ENCODE data around the gene TIE1. TPM values are rescaled to one million over a fixed set of nuclear protein-coding genes. Genes with fewer than 3 reads are reported as not detected.

Gene TIE1
- total and polyA plus RNA-seq, 2 donors (not counting 3 experiments of a cell fraction or from before 2014, with no cell fraction given), result 531 to 620 TPM

DNA sequence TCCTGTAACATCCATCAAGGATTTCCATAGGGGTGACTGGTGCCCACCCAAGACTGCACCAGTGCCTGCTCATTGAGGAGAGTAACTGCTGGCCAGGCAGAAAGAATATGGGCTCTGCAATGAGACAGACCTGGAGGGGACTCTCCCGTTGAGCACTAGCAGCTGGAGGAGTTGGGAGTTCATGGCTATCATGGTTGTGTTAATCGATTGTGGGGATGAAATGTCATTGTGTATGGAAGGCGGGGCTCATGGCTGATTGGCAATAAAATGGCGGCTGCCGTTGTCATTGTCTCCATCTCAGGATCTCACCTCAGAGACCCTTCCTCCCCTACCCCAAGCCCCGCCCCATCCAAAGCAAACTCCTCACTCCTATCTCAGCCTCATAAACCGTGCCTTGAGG lies 27.1 kb upstream of the TIE1 start:
- no TSS peak for BruUV-seq (replicated peaks)
- intact Hi-C loops (cut with micrococcal nuclease) (loop anchor here (1.0 kb wide), 1 partner anchor 27 kb away; the partner anchor contains the start of gene TIE1), dilution Hi-C loops (cut with MboI; ENCODE audit: extremely low pct_ligation_motif_present, low sequenced_read_pairs) (no loop called here)
- no peaks in the 10 kb centered on the region for H4K20me1 ChIP-seq (replicated peaks; ENCODE audit: control insufficient read depth, extremely low read depth, insufficient read depth, low read length)
- no peaks in the 10 kb centered on the region for H3K27me3 ChIP-seq (ENCODE audit: control insufficient read depth in 2 of 2, insufficient read depth in 2 of 2, low read length in 2 of 2)
- H3K4me3 ChIP-seq (replicated peaks in 1 of 3; ENCODE audit: insufficient read depth in 1 of 3, low read depth in 1 of 3, low read length in 3 of 3), result no peak overlapping the region
- no peak for DNase-seq (ENCODE audit: low read depth, low spot score)
- H3K4me1 ChIP-seq (ENCODE audit: control insufficient read depth, extremely low read depth, insufficient read depth, low read length), result peaks cover 3% of the 10 kb centered on the region
- no peak for TF ChIP-seq FOS (IDR thresholded peaks at IDR 0.05; ENCODE audit: borderline replicate concordance, insufficient read depth, low read length)
- no peak overlapping the region for H3K4me2 ChIP-seq (ENCODE audit: insufficient read depth, low read length)
- H3K9me3 ChIP-seq (replicated peaks; ENCODE audit: control insufficient read depth, insufficient read depth, low read length), result no peaks in the 10 kb centered on the region
- H2AFZ ChIP-seq (ENCODE audit: low read depth, low read length), result no peak overlapping the region
- POLR2A ChIA-PET, result no interaction called here
- no peaks in the 10 kb centered on the region for H3K79me2 ChIP-seq (ENCODE audit: control insufficient read depth, insufficient read depth, low read length)
- CTCF ChIA-PET, result no interaction called here
- no peak overlapping the region for H3K27ac ChIP-seq (ENCODE audit: insufficient read depth, low read depth, low read length)
- H3K9ac ChIP-seq (replicated peaks; ENCODE audit: extremely low read depth, insufficient read depth, low read length), result no peak overlapping the region
- no peak for FAIRE-seq
- H3K9me1 ChIP-seq (replicated peaks; ENCODE audit: control insufficient read depth, extremely low read depth, insufficient read depth, low read length), result no peaks in the 10 kb centered on the region
- H3K36me3 ChIP-seq (ENCODE audit: control insufficient read depth in 2 of 2, extremely low read depth in 1 of 2, insufficient read depth in 2 of 2, low read length in 2 of 2), result no peaks in the 10 kb centered on the region

DNA sequence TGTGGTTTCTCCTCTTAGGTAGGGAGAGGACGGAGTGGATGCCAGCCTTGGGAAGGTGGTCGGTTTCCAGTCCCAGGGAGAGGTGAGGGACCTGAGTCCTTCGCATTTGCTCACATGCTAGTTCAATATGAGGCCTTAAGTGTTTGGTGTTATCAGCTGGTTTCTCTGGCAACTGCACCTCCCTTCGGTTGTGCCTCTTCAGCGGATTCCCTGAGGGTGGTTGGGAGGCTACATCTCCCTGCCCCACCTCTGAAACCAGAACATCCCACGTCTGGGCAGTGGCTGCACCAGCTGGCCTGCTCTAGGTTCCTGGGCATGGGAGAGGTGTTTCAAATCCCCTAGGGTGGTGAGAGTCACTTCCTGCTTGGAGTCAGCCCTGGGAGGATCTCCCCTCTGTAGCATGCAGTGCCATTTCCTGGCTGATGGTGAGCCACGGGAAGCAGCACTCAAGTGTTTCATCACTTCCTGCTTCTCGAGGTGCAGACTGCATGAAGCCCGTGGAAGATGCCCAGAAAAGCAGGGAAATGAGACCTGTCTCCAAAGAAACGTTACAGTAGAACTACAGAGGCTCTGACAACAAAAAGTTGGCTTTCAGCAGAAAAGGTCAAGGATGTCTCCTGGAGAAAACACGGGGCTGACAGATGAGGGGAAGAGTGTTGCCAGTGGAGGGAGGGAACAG lies 26.5 kb upstream of the TIE1 start:
- peaks cover 3% of the 10 kb centered on the region for H3K4me1 ChIP-seq (ENCODE audit: control insufficient read depth, extremely low read depth, insufficient read depth, low read length)
- FAIRE-seq (peak; percentile 94), DNase-seq (ENCODE audit: low read depth, low spot score) (peak; percentile 52)
- H3K27ac ChIP-seq (ENCODE audit: insufficient read depth, low read depth, low read length), result peak overlapping the region; percentile 13
- H3K9ac ChIP-seq (replicated peaks; ENCODE audit: extremely low read depth, insufficient read depth, low read length), result no peak overlapping the region
- BruUV-seq (replicated peaks), result no TSS peak
- intact Hi-C loops (cut with micrococcal nuclease) (loop anchor here (1.0 kb wide), 1 partner anchor 26 kb away; the partner anchor contains the start of gene TIE1), dilution Hi-C loops (cut with MboI; ENCODE audit: extremely low pct_ligation_motif_present, low sequenced_read_pairs) (no loop called here)
- CTCF ChIA-PET, result interaction anchor here (1.3 to 1.6 kb wide), 2 partner anchors 30 to 140 kb away, joined by 3 to 5 read pairs; no protein-coding TSS in a partner anchor
- no peaks in the 10 kb centered on the region for H3K9me1 ChIP-seq (replicated peaks; ENCODE audit: control insufficient read depth, extremely low read depth, insufficient read depth, low read length)
- H3K27me3 ChIP-seq (ENCODE audit: control insufficient read depth in 2 of 2, insufficient read depth in 2 of 2, low read length in 2 of 2), result no peaks in the 10 kb centered on the region
- no peaks in the 10 kb centered on the region for H3K9me3 ChIP-seq (replicated peaks; ENCODE audit: control insufficient read depth, insufficient read depth, low read length)
- H3K4me2 ChIP-seq (ENCODE audit: insufficient read depth, low read length), result no peak overlapping the region
- H2AFZ ChIP-seq (ENCODE audit: low read depth, low read length), result peak overlapping the region; percentile 21
- H4K20me1 ChIP-seq (replicated peaks; ENCODE audit: control insufficient read depth, extremely low read depth, insufficient read depth, low read length), result no peaks in the 10 kb centered on the region
- H3K36me3 ChIP-seq (ENCODE audit: control insufficient read depth in 2 of 2, extremely low read depth in 1 of 2, insufficient read depth in 2 of 2, low read length in 2 of 2), result no peaks in the 10 kb centered on the region
- no peak overlapping the region for H3K4me3 ChIP-seq (replicated peaks in 1 of 3; ENCODE audit: insufficient read depth in 1 of 3, low read depth in 1 of 3, low read length in 3 of 3)
- no peaks in the 10 kb centered on the region for H3K79me2 ChIP-seq (ENCODE audit: control insufficient read depth, insufficient read depth, low read length)
- TF ChIP-seq GATA2 (IDR thresholded peaks at IDR 0.05; ENCODE audit: insufficient read depth, insufficient read length, low read depth, low read length) (no peak), JUN (IDR thresholded peaks at IDR 0.05; ENCODE audit: borderline replicate concordance, insufficient read depth, insufficient read length, low read depth) (no peak), POLR2A (IDR thresholded peaks at IDR 0.05; ENCODE audit: low read depth, low read length) (no peak), POLR2AphosphoS5 (IDR thresholded peaks at IDR 0.05; ENCODE audit: insufficient read depth, low read depth, low read length) (peak; percentile 42), EZH2 (IDR thresholded peaks at IDR 0.05; ENCODE audit: borderline replicate concordance, low read depth, low read length, severe bottlenecking) (no peak), MYC (IDR thresholded peaks at IDR 0.05; ENCODE audit: low read depth, low read length) (peak; percentile 33), FOS (IDR thresholded peaks at IDR 0.05; ENCODE audit: borderline replicate concordance, insufficient read depth, low read length) (no peak)
- TF ChIP-seq, protein P1, sequence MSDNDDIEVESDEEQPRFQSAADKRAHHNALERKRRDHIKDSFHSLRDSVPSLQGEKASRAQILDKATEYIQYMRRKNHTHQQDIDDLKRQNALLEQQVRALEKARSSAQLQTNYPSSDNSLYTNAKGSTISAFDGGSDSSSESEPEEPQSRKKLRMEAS (IDR thresholded peaks at IDR 0.05; ENCODE audit: insufficient read depth, insufficient read length), result peak; percentile 43
- TF ChIP-seq, protein P2, sequence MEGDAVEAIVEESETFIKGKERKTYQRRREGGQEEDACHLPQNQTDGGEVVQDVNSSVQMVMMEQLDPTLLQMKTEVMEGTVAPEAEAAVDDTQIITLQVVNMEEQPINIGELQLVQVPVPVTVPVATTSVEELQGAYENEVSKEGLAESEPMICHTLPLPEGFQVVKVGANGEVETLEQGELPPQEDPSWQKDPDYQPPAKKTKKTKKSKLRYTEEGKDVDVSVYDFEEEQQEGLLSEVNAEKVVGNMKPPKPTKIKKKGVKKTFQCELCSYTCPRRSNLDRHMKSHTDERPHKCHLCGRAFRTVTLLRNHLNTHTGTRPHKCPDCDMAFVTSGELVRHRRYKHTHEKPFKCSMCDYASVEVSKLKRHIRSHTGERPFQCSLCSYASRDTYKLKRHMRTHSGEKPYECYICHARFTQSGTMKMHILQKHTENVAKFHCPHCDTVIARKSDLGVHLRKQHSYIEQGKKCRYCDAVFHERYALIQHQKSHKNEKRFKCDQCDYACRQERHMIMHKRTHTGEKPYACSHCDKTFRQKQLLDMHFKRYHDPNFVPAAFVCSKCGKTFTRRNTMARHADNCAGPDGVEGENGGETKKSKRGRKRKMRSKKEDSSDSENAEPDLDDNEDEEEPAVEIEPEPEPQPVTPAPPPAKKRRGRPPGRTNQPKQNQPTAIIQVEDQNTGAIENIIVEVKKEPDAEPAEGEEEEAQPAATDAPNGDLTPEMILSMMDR (IDR thresholded peaks at IDR 0.05; ENCODE audit: extremely low read depth in 1 of 2, insufficient read depth in 1 of 2, low read depth in 1 of 2, low read length in 2 of 2), result no peak
- POLR2A ChIA-PET, result no interaction called here
